HepG2 (cell line): ENCODE data around the gene GPS1. TPM values are rescaled to one million over a fixed set of nuclear protein-coding genes. Genes with fewer than 3 reads are reported as not detected.

Experiments
- ATAC-seq: fragments of 200-7000 bp; cut with Tn5 transposase; 3 replicates; pipeline ENCODE4 v1.9.1; 2020; ENCODE audit warnings: mild to moderate bottlenecking, moderate library complexity
- BruUV-seq: library from RNA; stranded (reverse); fragments of 400-500 nt; replicated peaks from 2 replicates; lab custom pipeline; 2021; lab: Mats Ljungman, UMichigan
- CTCF ChIA-PET: fragments of 300-600 bp; formaldehyde crosslinking; extraction: SDS; loops from one replicate; lab custom pipeline; 2021; ENCODE audit warnings: low total read pairs, inconsistent platforms, low intra/inter-chr PET ratio; lab: Yijun Ruan, JAX
- POLR2A ChIA-PET: fragments of 350-600 bp; sonication (Branson Sonifier 250); formaldehyde crosslinking; loops from one replicate; lab custom pipeline; 2020; ENCODE audit warnings: antibody characterized with exemption, inconsistent platforms; lab: Yijun Ruan, JAX
- DNase-seq: peaks from one replicate; pipeline ENCODE4 v3.0.0-alpha.2; 2015; ENCODE audit warnings: low spot score
- FAIRE-seq: peaks from 3 replicates; lab custom pipeline; 2011; peaks lifted over from hg19 to GRCh38; lab: Jason Lieb, UNC
- H2AFZ ChIP-seq: one replicate; pipeline ENCODE4 v1.6.1; 2011; ENCODE audit warnings: low read length, inconsistent platforms
- H3K27ac ChIP-seq: fragments of 300-600 bp; 3 replicates; pipeline ENCODE4 v1.8.0; 2011; ENCODE audit warnings: mixed run types, mild to moderate bottlenecking, mixed read lengths, low read length, inconsistent platforms; ENCODE audit not compliant: insufficient read depth; ENCODE audit errors: extremely low read length
- H3K27me3 ChIP-seq, 2 experiments: fragments of 200-600 bp in 1 of 2; 2 replicates in 1 of 2; 3 replicates in 1 of 2; pipeline versions ENCODE4 v1.6.0 to v1.8.0; 2011; ENCODE audit warnings: low read length in 2 of 2, mild to moderate bottlenecking in 2 of 2, moderate library complexity in 2 of 2, inconsistent platforms in 1 of 2; ENCODE audit not compliant: insufficient read depth in 2 of 2, control insufficient read depth in 1 of 2
- H3K36me3 ChIP-seq, 2 experiments: fragments of 200-600 bp in 1 of 2; replicated peaks in 1 of 2; 2 replicates in 1 of 2; 3 replicates in 1 of 2; pipeline versions ENCODE4 v1.5.1 to v1.8.0; 2011; ENCODE audit warnings: low read length in 2 of 2, inconsistent platforms in 1 of 2; ENCODE audit not compliant: insufficient read depth in 2 of 2, control insufficient read depth in 1 of 2
- H3K4me1 ChIP-seq: 2 replicates; pipeline ENCODE4 v1.5.1; 2012; ENCODE audit warnings: low read length, inconsistent platforms; ENCODE audit not compliant: insufficient read depth
- H3K4me2 ChIP-seq: 2 replicates; pipeline ENCODE4 v1.6.0; 2011; ENCODE audit warnings: low read depth, low read length, inconsistent platforms
- H3K4me3 ChIP-seq, 3 experiments: fragments of 200-600 bp in 1 of 3; sonication (generic), shearing (Covaris generic) in 1 of 3; replicated peaks in 1 of 3; 2 replicates each; pipeline ENCODE4 v1.5.1; 2011 to 2016; ENCODE audit warnings: low read length in 3 of 3, inconsistent platforms in 2 of 3, low read depth in 2 of 3, mild to moderate bottlenecking in 2 of 3, control low read depth in 1 of 3, mixed read lengths in 1 of 3; ENCODE audit not compliant: insufficient read depth in 1 of 3
- H3K79me2 ChIP-seq: one replicate; pipeline ENCODE4 v1.6.1; 2011; ENCODE audit warnings: low read length, inconsistent platforms; ENCODE audit not compliant: insufficient read depth
- H3K9ac ChIP-seq: 2 replicates; pipeline ENCODE4 v1.6.0; 2011; ENCODE audit warnings: mild to moderate bottlenecking, low read depth, low read length, inconsistent platforms; ENCODE audit not compliant: insufficient read depth
- H3K9me3 ChIP-seq: 2 replicates; pipeline ENCODE4 v1.5.1; 2012; ENCODE audit warnings: mild to moderate bottlenecking, low read length
- H4K20me1 ChIP-seq: 2 replicates; pipeline ENCODE4 v1.6.0; 2011; ENCODE audit warnings: inconsistent platforms, mild to moderate bottlenecking, low read length, moderate library complexity; ENCODE audit not compliant: insufficient read depth
- AGO2 ChIP-seq: fragments of 200-400 bp; formaldehyde crosslinking; optimal IDR thresholded peaks from 2 replicates; pipeline ENCODE3; 2017; ENCODE audit warnings: mild to moderate bottlenecking, low read depth, low read length, moderate library complexity
- CEBPB ChIP-seq: IDR thresholded peaks from 2 replicates; pipeline ENCODE4 v1.6.1; 2011; ENCODE audit warnings: low read depth, low read length, improper control_type of control experiment, borderline replicate concordance
- FOSL2 ChIP-seq: sonication (generic); formaldehyde crosslinking; IDR thresholded peaks from 2 replicates; pipeline ENCODE4 v1.4.0; 2020; ENCODE audit warnings: missing genetic modification reagents
- GABPA ChIP-seq, 2 experiments: IDR thresholded peaks; 2 replicates each; pipeline ENCODE4 v1.6.1; 2011 to 2016; ENCODE audit warnings: low read depth in 2 of 2, low read length in 1 of 2, missing biosample characterization in 1 of 2, missing genetic modification characterization in 1 of 2
- KLF16 ChIP-seq, 2 experiments: sonication (generic) in 1 of 2; formaldehyde crosslinking in 1 of 2; IDR thresholded peaks; 2 replicates each; pipeline versions ENCODE4 v1.6.1 to v1.8.0; 2016 to 2023; ENCODE audit warnings: missing genetic modification reagents in 2 of 2, missing compliant biosample characterization in 1 of 2
- MIER2 ChIP-seq: IDR thresholded peaks from 2 replicates; pipeline ENCODE4 v1.6.1; 2016; ENCODE audit warnings: missing biosample characterization, missing genetic modification reagents
- NBN ChIP-seq: fragments of 450-650 bp; conservative IDR thresholded peaks from 2 replicates; pipeline ENCODE4 v1.6.1; 2017
- POLR2A ChIP-seq, 2 experiments: IDR thresholded peaks; 2 replicates each; pipeline ENCODE4 v1.6.1; 2011; ENCODE audit warnings: low read depth in 2 of 2, low read length in 2 of 2, mild to moderate bottlenecking in 1 of 2, moderate library complexity in 1 of 2; ENCODE audit not compliant: insufficient read depth in 1 of 2
- POLR2G ChIP-seq: fragments of 200-400 bp; formaldehyde crosslinking; IDR thresholded peaks from 2 replicates; pipeline ENCODE4 v1.6.1; 2018; ENCODE audit warnings: mild to moderate bottlenecking, low read depth, low read length, moderate library complexity
- PRPF4 ChIP-seq: fragments of 200-400 bp; formaldehyde crosslinking; IDR thresholded peaks from 2 replicates; pipeline ENCODE4 v1.6.1; 2016; ENCODE audit warnings: low read length, low read depth; ENCODE audit not compliant: poor library complexity, severe bottlenecking
- RBFOX2 ChIP-seq: fragments of 200-400 bp; formaldehyde crosslinking; IDR thresholded peaks from 2 replicates; pipeline ENCODE4 v1.6.1; 2017; ENCODE audit warnings: low read depth, mild to moderate bottlenecking, low read length
- SALL1 ChIP-seq: sonication (generic); formaldehyde crosslinking; IDR thresholded peaks from 2 replicates; pipeline ENCODE4 v1.8.0; 2022; ENCODE audit warnings: mild to moderate bottlenecking, missing genetic modification reagents
- ZC3H4 ChIP-seq: sonication (generic); formaldehyde crosslinking; IDR thresholded peaks from 2 replicates; pipeline ENCODE4 v1.4.0; 2020; ENCODE audit warnings: missing genetic modification reagents, borderline replicate concordance
- ZNF282 ChIP-seq: fragments of 450-650 bp; IDR thresholded peaks from 2 replicates; pipeline ENCODE4 v1.6.1; 2018; ENCODE audit not compliant: partially characterized antibody
- ZNF563 ChIP-seq: sonication (generic); formaldehyde crosslinking; IDR thresholded peaks from 2 replicates; pipeline ENCODE4 v1.8.0; 2022; ENCODE audit warnings: mild to moderate bottlenecking, moderate library complexity, missing genetic modification reagents
- ZNF605 ChIP-seq: sonication (generic); formaldehyde crosslinking; IDR thresholded peaks from 2 replicates; pipeline ENCODE4 v1.8.0; 2022; ENCODE audit warnings: mild to moderate bottlenecking, missing genetic modification reagents
- ZNF703 ChIP-seq: sonication (generic); formaldehyde crosslinking; IDR thresholded peaks from 2 replicates; pipeline ENCODE4 v1.5.1; 2020; ENCODE audit warnings: missing genetic modification reagents, mild to moderate bottlenecking, moderate library complexity, borderline replicate concordance
- WGBS: methylation state at CpG from one replicate; pipeline ENCODE4 v1.1.6; 2017; ENCODE audit warnings: low lambda C conversion rate; 5-methylcytosine and 5-hydroxymethylcytosine counted together
- in situ Hi-C: cut with HindIII; loops from 2 replicates; pipeline ENCODE4 v1.10.0; 2017; ENCODE audit warnings: low pct_unique_long_range_greater_than_20kb; ENCODE audit not compliant: extremely low pct_ligation_motif_present
- intact Hi-C: fragments of 100-400 bp; cut with micrococcal nuclease; formaldehyde crosslinking; loops from one replicate; pipeline ENCODE4 v1.10.0; 2022; ENCODE audit not compliant: unreplicated experiment
- polyA plus RNA-seq, 8 experiments: library from polyadenylated mRNA; depleted of rRNA in 3 of 8; stranded (reverse) in 7 of 8; unstranded in 1 of 8; fragments of >200 nt; fragmentation: Illumina TruSeq in 4 of 8; extraction: Trizol in 4 of 8; gene quantifications; 2 replicates each; pipeline versions ENCODE4 v1.2.1 to v1.2.3, GENCODE V29; 2011 to 2016; ENCODE audit warnings: low read depth in 4 of 8, missing spikeins in 1 of 8, mixed read lengths in 1 of 8; ENCODE audit not compliant: insufficient read depth in 1 of 8
- total RNA-seq, 5 experiments: library from RNA; depleted of rRNA; stranded (reverse); fragments of >200 nt; fragmentation: Illumina TruSeq; extraction: Trizol; gene quantifications; 2 replicates each; pipeline ENCODE4 v1.2.3, GENCODE V29; 2016; ENCODE audit warnings: low read depth in 1 of 5
- TF ChIP-seq, protein P1 (sequence below): sonication (generic); formaldehyde crosslinking; IDR thresholded peaks from 2 replicates; pipeline ENCODE4 v1.8.0; 2022; ENCODE audit warnings: missing genetic modification reagents, mild to moderate bottlenecking, moderate library complexity, borderline replicate concordance
- TF ChIP-seq, protein P2 (sequence below): sonication (generic); formaldehyde crosslinking; IDR thresholded peaks from 2 replicates; pipeline ENCODE4 v1.8.1; 2022; ENCODE audit warnings: low read depth, mild to moderate bottlenecking, missing genetic modification reagents

GPS1 gene
- total and polyA plus RNA-seq, 2 of the 13 experiments (the other 11 are each of a cell fraction or from before 2014, with no cell fraction given): 124 to 128 TPM

DNA sequence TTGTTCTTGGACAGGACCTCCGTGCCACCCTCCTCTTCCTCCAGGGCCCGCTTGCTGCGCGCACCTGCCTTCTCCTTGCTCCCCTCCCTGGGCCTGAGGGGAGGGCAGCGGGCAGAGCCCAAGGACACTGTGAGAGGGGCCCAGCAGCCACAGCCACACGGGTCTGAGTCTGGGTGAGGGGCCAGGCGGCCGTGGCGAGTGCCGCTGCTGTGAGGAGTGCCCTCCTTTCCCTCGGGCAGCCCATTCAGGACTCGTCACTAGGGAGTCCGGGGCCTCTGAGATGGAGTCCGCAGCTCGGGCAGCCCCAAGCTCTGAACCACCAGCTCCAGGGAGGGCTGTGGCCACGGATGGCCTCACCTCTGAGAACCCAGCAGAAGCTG, 8.3 kb downstream of the GPS1 start (continued):
- TF ChIP-seq POLR2G (peak; percentile 33; the same call in 1 of the 2 replicates), NBN (no peak), SALL1 (no peak)
- TF ChIP-seq, protein P1, sequence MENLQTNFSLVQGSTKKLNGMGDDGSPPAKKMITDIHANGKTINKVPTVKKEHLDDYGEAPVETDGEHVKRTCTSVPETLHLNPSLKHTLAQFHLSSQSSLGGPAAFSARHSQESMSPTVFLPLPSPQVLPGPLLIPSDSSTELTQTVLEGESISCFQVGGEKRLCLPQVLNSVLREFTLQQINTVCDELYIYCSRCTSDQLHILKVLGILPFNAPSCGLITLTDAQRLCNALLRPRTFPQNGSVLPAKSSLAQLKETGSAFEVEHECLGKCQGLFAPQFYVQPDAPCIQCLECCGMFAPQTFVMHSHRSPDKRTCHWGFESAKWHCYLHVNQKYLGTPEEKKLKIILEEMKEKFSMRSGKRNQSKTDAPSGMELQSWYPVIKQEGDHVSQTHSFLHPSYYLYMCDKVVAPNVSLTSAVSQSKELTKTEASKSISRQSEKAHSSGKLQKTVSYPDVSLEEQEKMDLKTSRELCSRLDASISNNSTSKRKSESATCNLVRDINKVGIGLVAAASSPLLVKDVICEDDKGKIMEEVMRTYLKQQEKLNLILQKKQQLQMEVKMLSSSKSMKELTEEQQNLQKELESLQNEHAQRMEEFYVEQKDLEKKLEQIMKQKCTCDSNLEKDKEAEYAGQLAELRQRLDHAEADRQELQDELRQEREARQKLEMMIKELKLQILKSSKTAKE (CRISPR knock-in tag): no peak

DNA sequence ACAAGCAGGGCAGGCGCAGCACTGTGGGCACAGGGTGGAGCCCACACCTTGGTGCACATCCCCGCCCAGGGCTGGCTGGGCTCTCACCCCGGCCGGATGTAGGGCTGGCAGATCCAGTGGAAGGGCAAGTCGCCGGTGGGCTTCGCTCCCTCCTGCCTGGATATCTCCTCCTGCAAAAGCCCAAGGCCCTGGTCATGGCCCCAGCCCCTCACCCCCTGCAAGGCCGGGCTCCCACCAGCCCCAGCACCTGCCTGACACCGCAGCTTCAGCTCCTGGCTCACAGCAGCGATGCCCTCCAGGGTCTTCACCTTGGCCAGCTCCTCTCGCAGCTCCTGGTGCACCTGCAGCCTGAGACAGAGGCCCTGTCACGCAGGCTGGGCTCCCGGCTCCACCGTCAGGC, 8.9 kb downstream of the GPS1 start:
- Histone ChIP-seq H3K4me2 (no peak overlapping the region), H4K20me1 (no peaks in the 10 kb centered on the region), H3K36me3 (peaks cover 43 to 65% of the 10 kb centered on the region in 2 experiments), H2AFZ (no peak overlapping the region), H3K27ac (no peak overlapping the region), H3K4me1 (peaks cover 49% of the 10 kb centered on the region), H3K79me2 (peaks cover 20% of the 10 kb centered on the region), H3K9ac (no peak overlapping the region), H3K27me3 (no peaks in the 10 kb centered on the region), H3K9me3 (no peaks in the 10 kb centered on the region), H3K4me3 (no peak overlapping the region)
- no TSS peak for BruUV-seq
- FAIRE-seq (no peak), DNase-seq (no peak), ATAC-seq (no peak)
- TF ChIP-seq CEBPB (no peak), ZNF605 (CRISPR knock-in tag) (no peak), KLF16 (CRISPR knock-in tag; IDR thresholded peaks at IDR 0.05) (no peak), ZNF703 (CRISPR knock-in tag) (no peak), AGO2 (peak; percentile 63), GABPA (IDR thresholded peaks at IDR 0.05; ENCODE audit: low read depth, low read length) (no peak), GABPA (CRISPR knock-in tag; IDR thresholded peaks at IDR 0.05; ENCODE audit: low read depth) (no peak), RBFOX2 (peak; percentile 35; the same call in 1 of the 2 replicates), PRPF4 (no peak), MIER2 (CRISPR knock-in tag) (no peak), ZNF563 (CRISPR knock-in tag) (no peak), POLR2A (IDR thresholded peaks at IDR 0.05; ENCODE audit: insufficient read depth in 1 of 2, low read depth in 2 of 2, low read length in 2 of 2) (0 out of 4 replicates have a peak, but pooled peaks of 1 of the 2 experiments have one; percentile 8), ZC3H4 (CRISPR knock-in tag) (no peak), ZNF282 (no peak), FOSL2 (CRISPR knock-in tag) (no peak)
- TF ChIP-seq, protein P2, sequence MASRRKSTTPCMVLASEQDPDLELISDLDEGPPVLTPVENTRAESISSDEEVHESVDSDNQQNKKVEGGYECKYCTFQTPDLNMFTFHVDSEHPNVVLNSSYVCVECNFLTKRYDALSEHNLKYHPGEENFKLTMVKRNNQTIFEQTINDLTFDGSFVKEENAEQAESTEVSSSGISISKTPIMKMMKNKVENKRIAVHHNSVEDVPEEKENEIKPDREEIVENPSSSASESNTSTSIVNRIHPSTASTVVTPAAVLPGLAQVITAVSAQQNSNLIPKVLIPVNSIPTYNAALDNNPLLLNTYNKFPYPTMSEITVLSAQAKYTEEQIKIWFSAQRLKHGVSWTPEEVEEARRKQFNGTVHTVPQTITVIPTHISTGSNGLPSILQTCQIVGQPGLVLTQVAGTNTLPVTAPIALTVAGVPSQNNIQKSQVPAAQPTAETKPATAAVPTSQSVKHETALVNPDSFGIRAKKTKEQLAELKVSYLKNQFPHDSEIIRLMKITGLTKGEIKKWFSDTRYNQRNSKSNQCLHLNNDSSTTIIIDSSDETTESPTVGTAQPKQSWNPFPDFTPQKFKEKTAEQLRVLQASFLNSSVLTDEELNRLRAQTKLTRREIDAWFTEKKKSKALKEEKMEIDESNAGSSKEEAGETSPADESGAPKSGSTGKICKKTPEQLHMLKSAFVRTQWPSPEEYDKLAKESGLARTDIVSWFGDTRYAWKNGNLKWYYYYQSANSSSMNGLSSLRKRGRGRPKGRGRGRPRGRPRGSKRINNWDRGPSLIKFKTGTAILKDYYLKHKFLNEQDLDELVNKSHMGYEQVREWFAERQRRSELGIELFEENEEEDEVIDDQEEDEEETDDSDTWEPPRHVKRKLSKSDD (CRISPR knock-in tag): 0 out of 2 replicates have a peak, but pooled peaks have one; percentile 4
- CTCF ChIA-PET: no interaction called here
- POLR2A ChIA-PET: interaction anchor here (1.6 kb wide), 1 partner anchor 23 kb away, joined by 7 read pairs; the partner anchor contains the start of gene DCXR
- intact Hi-C loops (no loop called here), in situ Hi-C loops (no loop called here)
- WGBS: 82% methylated on average over 7 of the region's 14 CpGs
